Measurements from ENCODE around the gene OR5B17.
"Not testable (repeated sequence)": the region's sequence is repeated elsewhere in the genome, so short reads cannot be mapped to it uniquely, and the experiment has no call there.

The OR5B17 gene

DNA sequence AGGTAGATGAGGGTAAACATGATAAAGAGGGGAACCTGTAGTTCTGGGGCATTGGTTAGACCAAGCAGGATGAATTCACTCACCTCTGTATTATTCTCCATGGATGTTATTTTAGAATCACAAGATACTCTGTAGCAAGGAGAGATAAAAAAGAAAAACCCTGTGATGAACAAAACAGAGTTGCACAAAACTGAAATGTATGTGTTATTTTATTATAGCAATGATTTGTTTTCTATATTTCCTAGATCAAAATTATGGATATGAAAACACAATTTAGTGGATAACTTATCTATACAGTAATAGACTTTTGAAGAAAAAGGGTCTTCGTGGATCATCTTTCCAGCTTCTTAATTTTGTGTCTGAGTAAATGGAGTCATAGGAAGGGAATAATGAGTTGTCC is at the start of gene OR5B17:
OR5B17 (minus strand) TSS at position 101 of the 400 bp plus-strand sequence; CDS start at position 101, 0 bp downstream.
- H3K4me3 ChIP-seq (replicated peaks; ENCODE audit: low read depth, low read length), result no peak within 1 kb of the TSS
- TF ChIP-seq, protein P1, sequence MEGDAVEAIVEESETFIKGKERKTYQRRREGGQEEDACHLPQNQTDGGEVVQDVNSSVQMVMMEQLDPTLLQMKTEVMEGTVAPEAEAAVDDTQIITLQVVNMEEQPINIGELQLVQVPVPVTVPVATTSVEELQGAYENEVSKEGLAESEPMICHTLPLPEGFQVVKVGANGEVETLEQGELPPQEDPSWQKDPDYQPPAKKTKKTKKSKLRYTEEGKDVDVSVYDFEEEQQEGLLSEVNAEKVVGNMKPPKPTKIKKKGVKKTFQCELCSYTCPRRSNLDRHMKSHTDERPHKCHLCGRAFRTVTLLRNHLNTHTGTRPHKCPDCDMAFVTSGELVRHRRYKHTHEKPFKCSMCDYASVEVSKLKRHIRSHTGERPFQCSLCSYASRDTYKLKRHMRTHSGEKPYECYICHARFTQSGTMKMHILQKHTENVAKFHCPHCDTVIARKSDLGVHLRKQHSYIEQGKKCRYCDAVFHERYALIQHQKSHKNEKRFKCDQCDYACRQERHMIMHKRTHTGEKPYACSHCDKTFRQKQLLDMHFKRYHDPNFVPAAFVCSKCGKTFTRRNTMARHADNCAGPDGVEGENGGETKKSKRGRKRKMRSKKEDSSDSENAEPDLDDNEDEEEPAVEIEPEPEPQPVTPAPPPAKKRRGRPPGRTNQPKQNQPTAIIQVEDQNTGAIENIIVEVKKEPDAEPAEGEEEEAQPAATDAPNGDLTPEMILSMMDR (IDR thresholded peaks at IDR 0.05; ENCODE audit: low read length, missing control alignments), result no peak
- no peak for DNase-seq (ENCODE audit: low read depth)

DNA sequence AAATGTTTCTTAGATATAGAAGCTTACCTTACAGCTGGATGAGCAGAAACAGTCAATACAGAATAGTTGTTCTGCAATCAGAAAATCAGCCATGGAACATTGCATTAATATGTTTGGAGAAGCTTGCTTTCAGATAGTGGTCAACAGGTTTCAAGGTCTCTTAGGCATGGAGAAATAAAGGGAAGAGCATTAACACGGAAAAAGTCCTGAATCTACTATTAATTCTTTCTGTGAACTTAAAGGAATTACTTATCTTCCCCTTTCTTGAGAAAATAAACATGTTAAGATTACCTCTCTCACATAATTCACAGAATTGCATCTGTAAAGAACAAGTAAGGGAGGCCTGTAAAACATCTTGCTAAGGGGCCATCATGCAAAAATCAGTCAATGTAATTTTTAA is 47.9 kb upstream of the OR5B17 start, which contains the start of gene OR5B3:
OR5B3 (minus strand) TSS at position 101 of the 400 bp plus-strand sequence. CDS start 3,465 bp downstream, outside the sequence.
- TF ChIP-seq, protein P1 (IDR thresholded peaks at IDR 0.05; ENCODE audit: low read length, missing control alignments), result no peak
- H3K4me3 ChIP-seq (replicated peaks; ENCODE audit: low read depth, low read length), result no peak within 1 kb of the TSS
- no peak for DNase-seq (ENCODE audit: low read depth)

GRCh38 chr11:58399622-58400021 is 40.8 kb upstream of the OR5B17 start:
- not testable (repeated sequence) for DNase-seq (ENCODE audit: low read depth); H3K4me3 ChIP-seq (replicated peaks; ENCODE audit: low read depth, low read length)

GRCh38 chr11:58395581-58395980 is 36.7 kb upstream of the OR5B17 start:
- TF ChIP-seq, protein P1 (IDR thresholded peaks at IDR 0.05; ENCODE audit: low read length, missing control alignments), result no peak
- no peak overlapping the region for H3K4me3 ChIP-seq (replicated peaks; ENCODE audit: low read depth, low read length)
- DNase-seq (ENCODE audit: low read depth), result peak; percentile 9

- TF ChIP-seq, protein P1 (IDR thresholded peaks at IDR 0.05; ENCODE audit: low read length, missing control alignments), result no peak
- DNase-seq (ENCODE audit: low read depth), result peak; percentile 86
- H3K4me3 ChIP-seq (replicated peaks; ENCODE audit: low read depth, low read length), result no peak overlapping the region
Measured at GRCh38 chr11:58394195-58394594, 35.3 kb upstream of the OR5B17 start.

DNA sequence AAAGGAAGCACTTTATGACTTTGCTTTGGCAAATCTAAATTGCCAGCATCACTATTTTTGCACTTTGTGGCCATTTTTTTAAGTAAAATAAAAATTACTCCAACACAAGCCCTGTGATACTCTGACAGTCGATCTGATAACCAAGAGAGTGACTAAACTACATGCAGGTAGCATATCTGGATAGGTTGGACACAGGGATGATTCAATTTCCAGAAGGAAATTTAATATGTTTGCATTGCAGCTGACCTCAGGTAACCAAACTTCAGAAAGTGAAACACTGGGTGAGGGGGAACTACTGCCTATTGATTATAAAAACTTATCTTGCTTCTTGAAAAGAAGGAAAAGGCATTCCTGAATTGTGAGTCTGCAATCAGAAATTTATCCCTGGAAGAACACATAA is 33.9 kb upstream of the OR5B17 start:
- TF ChIP-seq, protein P1 (IDR thresholded peaks at IDR 0.05; ENCODE audit: low read length, missing control alignments), result no peak
- DNase-seq (ENCODE audit: low read depth), result no peak
- H3K4me3 ChIP-seq (replicated peaks; ENCODE audit: low read depth, low read length), result no peak overlapping the region

- TF ChIP-seq, protein P1 (IDR thresholded peaks at IDR 0.05; ENCODE audit: low read length, missing control alignments), result no peak
- no peak for DNase-seq (ENCODE audit: low read depth)
- H3K4me3 ChIP-seq (replicated peaks; ENCODE audit: low read depth, low read length), result no peak overlapping the region
Measured at GRCh38 chr11:58391879-58392278, 33.0 kb upstream of the OR5B17 start.
